Hypothalamus (tissue), 51 donors: ENCODE data around the gene HBS1L.

Experiments used
- DNase-seq, 51 donors: peaks; one replicate each; lab custom pipeline; 2025; lab: John Stamatoyannopoulos, UW

HBS1L gene

DNA sequence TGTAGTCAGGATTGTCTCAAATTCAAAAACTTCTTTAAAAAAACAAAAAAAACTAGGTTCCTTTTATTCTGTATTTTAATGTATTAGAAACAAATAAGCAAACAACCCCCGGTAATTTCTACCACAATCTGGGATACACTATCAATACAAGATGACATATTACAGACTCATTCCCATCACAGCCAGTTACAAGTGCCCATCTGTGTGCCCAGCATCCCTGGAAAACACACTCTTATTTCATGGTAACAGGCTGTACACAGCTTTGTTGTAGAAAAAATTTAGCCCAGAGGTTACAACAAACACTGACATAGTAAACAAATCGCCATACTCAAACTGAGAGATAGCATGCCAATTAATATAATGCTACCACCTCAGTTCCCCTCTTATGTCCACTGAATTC is 16.3 kb downstream of the HBS1L start:
- DNase-seq, result peak in 1 of 51 donors; percentile 7

DNA sequence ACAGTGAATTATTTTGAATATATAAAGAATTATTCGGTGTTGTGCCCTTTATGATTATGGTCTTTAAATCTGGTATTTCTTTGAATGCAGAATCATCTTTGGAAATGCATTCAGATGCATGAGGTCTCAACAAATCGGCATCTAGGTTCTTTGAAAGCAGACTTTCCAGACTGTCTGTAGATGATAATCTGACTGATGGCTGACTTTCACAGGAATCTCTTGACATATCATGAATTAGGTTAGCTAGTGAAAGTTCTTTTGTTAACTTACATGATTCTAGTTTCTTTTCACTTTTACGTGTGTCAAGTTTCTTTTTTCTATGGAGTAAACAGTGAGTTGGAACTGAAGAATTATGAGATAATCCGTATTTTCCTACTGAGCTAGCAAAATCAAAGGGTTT is 17.1 kb downstream of the HBS1L start:
- DNase-seq, result no peak

GRCh38 chr6:135036731-135037420 is 17.7 kb downstream of the HBS1L start:
- DNase-seq, result peak in 1 of 51 donors; percentile 11

- no peak for DNase-seq
These were observed 21.4 kb downstream of the HBS1L start for GRCh38 chr6:135033238-135033637.

- DNase-seq, result no peak
These were observed 24.0 kb downstream of the HBS1L start for GRCh38 chr6:135030532-135031178.

DNA sequence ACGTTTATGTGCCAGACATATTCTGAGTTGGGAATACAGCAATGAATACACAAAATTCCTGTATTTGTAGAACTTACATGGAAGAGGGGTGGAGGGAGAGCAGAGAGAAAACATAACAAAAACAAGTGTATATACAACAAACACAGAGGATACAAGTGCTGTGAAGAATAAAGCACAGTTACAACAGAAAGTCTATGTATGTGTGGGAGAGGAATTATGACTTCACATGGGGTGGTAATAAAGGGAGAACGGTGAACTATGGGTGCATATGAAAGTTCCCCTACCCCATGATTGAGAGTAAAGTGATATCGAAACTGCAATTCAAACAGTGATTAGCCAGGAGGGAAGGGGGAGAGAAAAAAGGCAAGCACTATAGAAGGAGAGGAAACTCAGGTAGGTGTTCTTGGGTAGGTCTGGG is 24.6 kb downstream of the HBS1L start:
- peak in 1 of 51 donors; percentile 27 for DNase-seq

GRCh38 chr6:135025775-135026174 is 28.8 kb downstream of the HBS1L start:
- DNase-seq, result no peak

DNA sequence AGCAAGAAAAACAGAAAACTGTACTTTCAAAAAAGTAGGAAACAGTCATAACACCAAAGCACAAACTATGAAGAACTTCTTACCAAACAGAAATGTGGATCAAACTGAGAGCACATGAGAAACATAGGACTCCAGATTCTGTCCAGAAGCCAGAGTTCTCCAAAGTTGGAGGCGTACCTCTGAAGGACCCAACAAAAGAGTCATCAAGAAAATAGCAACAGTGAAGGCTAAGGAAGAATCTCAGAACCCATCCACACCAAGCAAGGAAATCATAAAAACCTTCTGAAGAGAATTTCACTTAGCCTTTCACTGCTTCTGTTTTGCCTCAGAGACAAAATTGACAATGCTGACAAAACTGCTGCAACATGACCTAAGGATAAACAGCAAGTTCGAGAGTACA is 29.4 kb downstream of the HBS1L start:
- DNase-seq, result peak in 1 of 51 donors; percentile 26

- no peak for DNase-seq
These were observed 32.4 kb downstream of the HBS1L start for GRCh38 chr6:135022050-135022697.

DNA sequence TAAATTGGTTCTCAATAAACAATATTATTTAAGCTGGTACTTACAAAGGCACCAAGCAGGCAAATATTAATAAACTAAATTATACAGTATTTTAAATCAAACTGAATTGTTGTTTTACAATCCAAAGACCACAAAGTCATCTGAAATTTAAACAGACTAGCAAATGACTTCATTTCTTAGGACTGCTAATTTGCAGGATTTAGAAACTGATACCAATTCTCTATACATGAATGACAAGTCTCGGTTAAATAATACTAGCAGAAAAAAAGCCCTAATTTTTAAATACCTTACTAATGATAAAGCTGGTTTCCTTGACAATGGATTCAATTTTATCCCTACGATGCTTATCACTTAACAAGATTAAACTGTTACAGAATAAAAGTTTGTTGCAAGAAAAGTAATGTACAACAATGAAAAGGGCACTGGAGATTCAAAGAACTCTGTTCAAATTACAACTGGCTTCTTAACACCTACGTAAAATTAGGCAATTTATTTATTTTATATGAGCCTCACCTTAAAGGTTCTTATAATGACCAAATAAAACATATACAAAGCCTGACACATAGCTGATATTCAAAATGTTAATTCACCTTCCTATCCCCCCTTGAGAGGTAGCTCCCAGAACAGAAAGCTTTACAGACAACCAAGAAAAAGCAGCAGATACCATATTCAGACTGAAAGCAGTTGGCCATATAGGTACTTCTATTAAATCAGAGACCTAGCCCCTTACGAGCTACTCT is 33.1 kb downstream of the HBS1L start:
- no peak for DNase-seq

DNA sequence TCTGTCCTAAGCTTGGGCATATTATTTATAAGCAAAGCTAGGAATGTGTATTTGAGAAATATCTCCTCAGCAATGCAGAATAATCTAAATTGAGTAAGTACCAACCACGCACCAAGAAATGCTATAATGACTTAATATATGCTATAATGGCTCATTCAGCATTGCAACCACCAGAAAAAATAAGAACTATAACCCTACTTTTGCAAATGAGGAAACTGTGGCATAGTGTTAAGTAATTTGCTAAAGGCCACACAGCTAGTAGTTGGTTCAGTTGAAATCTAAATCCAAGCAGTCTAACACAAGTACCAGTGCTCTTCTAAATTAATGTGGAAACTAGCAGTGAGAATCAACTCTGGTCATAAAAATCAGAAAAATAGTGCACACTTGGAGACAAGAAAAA is 35.7 kb downstream of the HBS1L start:
- no peak for DNase-seq

DNA sequence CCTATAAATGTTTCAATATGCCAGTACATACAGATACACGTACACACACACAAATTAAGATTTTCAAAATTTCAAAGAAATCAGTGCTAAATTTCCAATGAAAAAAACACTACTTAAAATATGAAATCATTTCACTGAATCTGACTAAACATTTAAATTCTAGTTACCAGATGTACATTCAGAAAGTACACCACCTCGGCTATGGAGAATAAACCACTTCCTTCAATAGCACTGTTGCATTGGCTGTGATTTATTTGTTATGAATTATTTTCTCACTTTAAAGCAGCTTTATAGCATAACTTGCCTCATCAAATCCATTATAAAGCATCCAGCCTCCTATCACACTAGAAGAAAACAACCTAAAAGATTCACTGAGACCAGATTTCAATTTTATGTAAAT is 36.6 kb downstream of the HBS1L start:
- DNase-seq, result no peak

- DNase-seq, result no peak
These were observed 40.2 kb downstream of the HBS1L start for GRCh38 chr6:135014353-135014832.

DNA sequence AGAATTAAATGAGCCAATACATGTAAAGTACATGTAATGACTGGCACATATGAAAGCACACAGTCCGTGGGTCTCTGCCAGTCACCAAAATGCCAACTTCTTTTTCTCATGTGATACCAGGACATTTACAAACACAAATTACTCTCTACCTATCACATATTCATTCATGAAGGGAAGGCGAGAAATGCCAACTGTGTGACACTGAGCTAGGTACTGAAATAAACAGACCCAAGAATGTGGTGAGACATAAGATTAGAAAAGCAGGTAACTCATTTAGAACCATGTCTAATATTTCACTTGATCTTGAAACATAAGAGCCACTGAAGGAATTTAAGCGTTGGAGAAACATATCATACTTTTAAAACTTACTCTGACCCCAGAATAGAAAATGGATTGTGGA is 41.4 kb downstream of the HBS1L start:
- no peak for DNase-seq

DNA sequence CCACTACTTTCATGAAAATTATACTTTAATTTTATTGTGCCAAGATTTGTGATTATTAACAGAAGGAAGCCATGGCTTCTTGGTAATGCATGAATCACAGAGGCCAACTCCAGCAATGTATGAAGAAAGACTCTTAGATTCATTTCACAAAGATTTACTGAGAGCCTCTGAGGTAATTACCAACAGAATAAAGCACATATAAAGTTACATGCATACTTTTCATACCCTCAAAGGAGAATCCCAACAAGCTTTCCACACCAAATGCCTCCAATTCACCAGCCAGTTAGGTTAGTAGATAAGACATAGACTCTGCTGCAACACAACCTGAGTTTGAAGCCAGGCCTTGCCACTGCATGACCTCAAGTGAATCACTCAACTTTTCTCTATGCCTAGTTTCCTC is 41.9 kb downstream of the HBS1L start:
- DNase-seq, result no peak

- no peak for DNase-seq
These were observed 42.3 kb downstream of the HBS1L start for GRCh38 chr6:135012349-135012748.

DNA sequence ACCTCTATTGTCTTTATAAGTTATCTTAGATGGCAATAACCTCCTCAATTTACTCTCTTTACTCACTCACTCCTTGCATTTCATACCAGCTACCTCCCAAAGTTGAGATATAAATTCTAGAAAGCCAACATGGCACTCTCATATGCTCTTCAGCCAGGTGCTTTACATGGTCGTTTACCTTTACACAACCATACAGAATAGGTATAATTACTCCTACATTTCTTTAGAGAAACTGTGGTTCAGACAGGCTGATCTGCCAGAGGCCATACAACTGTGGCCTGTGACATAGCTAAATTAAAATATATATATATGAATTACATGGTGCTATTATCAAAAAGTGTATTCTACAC is 45.7 kb downstream of the HBS1L start:
- DNase-seq, result no peak

- no peak for DNase-seq
These were observed 46.3 kb downstream of the HBS1L start for GRCh38 chr6:135008072-135008940.

- DNase-seq, result no peak
These were observed 48.2 kb downstream of the HBS1L start for GRCh38 chr6:135006386-135006914.

DNA sequence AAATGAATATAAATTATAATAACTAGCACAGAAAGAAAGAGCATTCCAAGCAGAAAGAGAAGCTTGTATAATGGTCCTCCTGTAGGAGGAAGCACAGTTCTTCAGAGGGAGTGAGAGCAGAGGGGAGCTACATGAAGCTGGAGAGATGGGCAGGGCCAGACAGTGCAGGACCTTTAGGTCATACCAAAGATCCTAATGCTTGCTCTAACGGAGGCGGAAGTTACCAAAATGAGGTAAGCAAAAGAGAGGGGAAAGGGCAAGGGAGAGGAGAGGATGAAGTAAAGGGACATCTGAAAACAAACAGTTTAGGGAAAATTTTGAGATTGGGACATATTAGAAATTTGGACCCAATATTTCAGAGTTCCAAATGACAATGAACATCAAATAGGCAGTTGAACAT is 50.2 kb downstream of the HBS1L start:
- no peak for DNase-seq
